Hepatic stellate cell (primary cell): ENCODE results near the gene PNRC1.
A peak's percentile ranks its signal among the peaks of the same experiment; 100 is the strongest.
"Not testable (repeated sequence)": the region's sequence is repeated elsewhere in the genome, so short reads cannot be mapped to it uniquely, and the experiment has no call there.

Experiments
- DNase-seq: peaks from one replicate; pipeline ENCODE4 v3.0.0; 2011; ENCODE audit warnings: low spot score

PNRC1 gene

GRCh38 chr6:89110284-89110683 is 29.7 kb downstream of the PNRC1 start:
- DNase-seq: no peak

- no peak for DNase-seq
Measured at GRCh38 chr6:89111933-89112332, 31.4 kb downstream of the PNRC1 start.

GRCh38 chr6:89116702-89117101 is 36.2 kb downstream of the PNRC1 start:
- DNase-seq: no peak

- DNase-seq: peak; percentile 63
Measured at GRCh38 chr6:89117211-89118108, 36.9 kb downstream of the PNRC1 start, which contains the start of gene SRSF12. TSS of gene SRSF12 (minus strand) at chr6:89118071. CDS start at chr6:89117887, 184 bp downstream.

- no peak for DNase-seq
Measured at GRCh38 chr6:89118931-89119330, 38.4 kb downstream of the PNRC1 start.

- DNase-seq: no peak
Measured at GRCh38 chr6:89120371-89120770, 39.8 kb downstream of the PNRC1 start.

GRCh38 chr6:89121934-89122333 is 41.4 kb downstream of the PNRC1 start:
- DNase-seq: no peak

GRCh38 chr6:89122625-89123024 is 42.1 kb downstream of the PNRC1 start:
- no peak for DNase-seq

- not testable (repeated sequence) for DNase-seq
Measured at GRCh38 chr6:89128256-89128671, 47.7 kb downstream of the PNRC1 start.

- no peak for DNase-seq
Measured at GRCh38 chr6:89131599-89131998, 51.0 kb downstream of the PNRC1 start.

- no peak for DNase-seq
Measured at GRCh38 chr6:89132057-89132456, 51.5 kb downstream of the PNRC1 start.

- DNase-seq: no peak
Measured at GRCh38 chr6:89133981-89134380, 53.4 kb downstream of the PNRC1 start.

- DNase-seq: no peak
Measured at GRCh38 chr6:89134723-89135122, 54.2 kb downstream of the PNRC1 start.
